Fibroblast of the aortic adventitia (primary cell): ENCODE measurements around the gene FAM168A. TPM values are rescaled to one million over a fixed set of nuclear protein-coding genes. Genes with fewer than 3 reads are reported as not detected.
A peak's percentile ranks its signal among the peaks of the same experiment; 100 is the strongest.

ENCODE experiments used
- DNase-seq: peaks from one replicate; pipeline ENCODE4 v3.0.0-alpha.2; 2010; ENCODE audit warnings: low read depth
- H3K4me3 ChIP-seq: 2 replicates; pipeline ENCODE4 v1.5.1; 2011; ENCODE audit warnings: low read depth, mild to moderate bottlenecking, control low read depth, low read length, moderate library complexity
- CTCF ChIP-seq: IDR thresholded peaks from 2 replicates; pipeline ENCODE4 v1.5.1; 2011; ENCODE audit warnings: mild to moderate bottlenecking, low read length, control low read depth, inconsistent platforms; ENCODE audit not compliant: insufficient read depth
- total RNA-seq: library from RNA; depleted of rRNA; stranded (reverse); fragments of >200 nt; gene quantifications from 2 replicates; pipeline ENCODE4 v1.2.3, GENCODE V29; 2012; ENCODE audit warnings: low replicate concordance

Gene FAM168A
- total RNA-seq, 1 donor = 40.0 TPM

- DNase-seq = no peak
- H3K4me3 ChIP-seq = no peak overlapping the region
- TF ChIP-seq CTCF = no peak
These were observed 203.3 kb downstream of the FAM168A start for GRCh38 chr11:73394416-73395296.

- peak; percentile 85 for DNase-seq
- TF ChIP-seq CTCF = peak; percentile 87
- H3K4me3 ChIP-seq = no peak overlapping the region
These were observed 204.2 kb downstream of the FAM168A start for GRCh38 chr11:73393479-73394415.

GRCh38 chr11:73393011-73393380 is 204.9 kb downstream of the FAM168A start:
- no peak overlapping the region for H3K4me3 ChIP-seq
- TF ChIP-seq CTCF = no peak
- no peak for DNase-seq

- DNase-seq = no peak
- no peak for TF ChIP-seq CTCF
These were observed 205.6 kb downstream of the FAM168A start for GRCh38 chr11:73392108-73393010.

GRCh38 chr11:73391665-73392064 is 206.2 kb downstream of the FAM168A start:
- H3K4me3 ChIP-seq = no peak overlapping the region
- no peak for DNase-seq
- no peak for TF ChIP-seq CTCF

More at GRCh38 chr11:73392108-73393010, 205.6 kb downstream of the FAM168A start:
- no peak overlapping the region for H3K4me3 ChIP-seq
